HEK293 (cell line): ENCODE measurements around the gene BIN2.

ENCODE experiments used
- ZFP3 ChIP-seq: fragments of 450-650 bp; formaldehyde crosslinking; IDR thresholded peaks from 2 replicates; pipeline ENCODE4 v1.5.1; 2016; ENCODE audit warnings: low read depth, missing biosample characterization, missing genetic modification characterization
- ZNF138 ChIP-seq: fragments of 450-650 bp; formaldehyde crosslinking; IDR thresholded peaks from 2 replicates; pipeline ENCODE4 v1.5.1; 2016; ENCODE audit warnings: missing biosample characterization, missing genetic modification characterization, borderline replicate concordance
- ZNF174 ChIP-seq: fragments of 450-650 bp; formaldehyde crosslinking; IDR thresholded peaks from 2 replicates; pipeline ENCODE4 v1.5.0; 2017; ENCODE audit warnings: missing biosample characterization, mild to moderate bottlenecking, missing genetic modification characterization
- ZNF433 ChIP-seq: fragments of 450-650 bp; formaldehyde crosslinking; IDR thresholded peaks from 2 replicates; pipeline ENCODE4 v1.5.1; 2016; ENCODE audit warnings: missing biosample characterization, missing genetic modification characterization, low read depth
- ZNF555 ChIP-seq: fragments of 450-650 bp; formaldehyde crosslinking; conservative IDR thresholded peaks from 2 replicates; pipeline ENCODE4 v1.5.1; 2017; ENCODE audit warnings: missing biosample characterization, mild to moderate bottlenecking, missing genetic modification characterization, inconsistent platforms
- TF ChIP-seq, protein P1 (sequence below): fragments of 450-650 bp; formaldehyde crosslinking; IDR thresholded peaks from 2 replicates; pipeline ENCODE4 v1.5.1; 2016; ENCODE audit warnings: missing biosample characterization, missing genetic modification characterization
- TF ChIP-seq, protein P2 (sequence below): fragments of 450-650 bp; formaldehyde crosslinking; IDR thresholded peaks from 2 replicates; pipeline ENCODE4 v1.5.1; 2016; ENCODE audit warnings: missing biosample characterization, missing genetic modification characterization
- TF ChIP-seq, protein P3 (sequence below): fragments of 450-650 bp; formaldehyde crosslinking; conservative IDR thresholded peaks from 2 replicates; pipeline ENCODE4 v1.5.1; 2016; ENCODE audit warnings: low read depth, missing biosample characterization, missing genetic modification characterization
- TF ChIP-seq, protein P4 (sequence below): sonication (generic); formaldehyde crosslinking; IDR thresholded peaks from 2 replicates; pipeline ENCODE4 v1.8.1; 2022; ENCODE audit warnings: mild to moderate bottlenecking, moderate library complexity, missing genetic modification reagents
- TF ChIP-seq, protein P5 (sequence below): fragments of 450-650 bp; formaldehyde crosslinking; IDR thresholded peaks from 2 replicates; pipeline ENCODE4 v1.5.1; 2016; ENCODE audit warnings: missing biosample characterization, missing genetic modification characterization, borderline replicate concordance
- TF ChIP-seq, protein P6 (sequence below): fragments of 450-650 bp; formaldehyde crosslinking; IDR thresholded peaks from 2 replicates; pipeline ENCODE4 v1.5.1; 2016; ENCODE audit warnings: missing biosample characterization, missing genetic modification characterization

DNA sequence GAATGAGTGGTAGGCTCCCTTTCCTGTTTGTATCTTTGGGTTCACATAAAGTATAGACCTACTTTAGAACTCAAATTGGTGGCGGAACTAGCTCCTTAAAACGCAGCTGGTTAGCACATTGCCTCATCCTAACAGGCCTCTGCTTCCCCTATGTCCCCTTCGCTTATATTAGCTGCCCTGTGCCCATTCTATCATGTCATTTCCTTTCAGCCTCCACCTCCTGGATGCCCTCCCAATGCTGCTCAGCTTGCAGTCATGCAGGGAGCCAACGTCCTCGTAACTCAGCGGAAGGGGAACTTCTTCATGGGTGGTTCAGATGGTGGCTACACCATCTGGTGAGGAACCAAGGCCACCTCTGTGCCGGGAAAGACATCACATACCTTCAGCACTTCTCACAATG lies 81.9 kb downstream of the BIN2 start:
- TF ChIP-seq, protein P1, sequence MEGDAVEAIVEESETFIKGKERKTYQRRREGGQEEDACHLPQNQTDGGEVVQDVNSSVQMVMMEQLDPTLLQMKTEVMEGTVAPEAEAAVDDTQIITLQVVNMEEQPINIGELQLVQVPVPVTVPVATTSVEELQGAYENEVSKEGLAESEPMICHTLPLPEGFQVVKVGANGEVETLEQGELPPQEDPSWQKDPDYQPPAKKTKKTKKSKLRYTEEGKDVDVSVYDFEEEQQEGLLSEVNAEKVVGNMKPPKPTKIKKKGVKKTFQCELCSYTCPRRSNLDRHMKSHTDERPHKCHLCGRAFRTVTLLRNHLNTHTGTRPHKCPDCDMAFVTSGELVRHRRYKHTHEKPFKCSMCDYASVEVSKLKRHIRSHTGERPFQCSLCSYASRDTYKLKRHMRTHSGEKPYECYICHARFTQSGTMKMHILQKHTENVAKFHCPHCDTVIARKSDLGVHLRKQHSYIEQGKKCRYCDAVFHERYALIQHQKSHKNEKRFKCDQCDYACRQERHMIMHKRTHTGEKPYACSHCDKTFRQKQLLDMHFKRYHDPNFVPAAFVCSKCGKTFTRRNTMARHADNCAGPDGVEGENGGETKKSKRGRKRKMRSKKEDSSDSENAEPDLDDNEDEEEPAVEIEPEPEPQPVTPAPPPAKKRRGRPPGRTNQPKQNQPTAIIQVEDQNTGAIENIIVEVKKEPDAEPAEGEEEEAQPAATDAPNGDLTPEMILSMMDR (tag by site-specific recombination) = no peak
- TF ChIP-seq ZNF138 (no peak), ZFP3 (tag by site-specific recombination) (no peak), ZNF555 (tag by site-specific recombination) (no peak), ZNF174 (tag by site-specific recombination) (no peak), ZNF433 (tag by site-specific recombination) (no peak)
- TF ChIP-seq, protein P2, sequence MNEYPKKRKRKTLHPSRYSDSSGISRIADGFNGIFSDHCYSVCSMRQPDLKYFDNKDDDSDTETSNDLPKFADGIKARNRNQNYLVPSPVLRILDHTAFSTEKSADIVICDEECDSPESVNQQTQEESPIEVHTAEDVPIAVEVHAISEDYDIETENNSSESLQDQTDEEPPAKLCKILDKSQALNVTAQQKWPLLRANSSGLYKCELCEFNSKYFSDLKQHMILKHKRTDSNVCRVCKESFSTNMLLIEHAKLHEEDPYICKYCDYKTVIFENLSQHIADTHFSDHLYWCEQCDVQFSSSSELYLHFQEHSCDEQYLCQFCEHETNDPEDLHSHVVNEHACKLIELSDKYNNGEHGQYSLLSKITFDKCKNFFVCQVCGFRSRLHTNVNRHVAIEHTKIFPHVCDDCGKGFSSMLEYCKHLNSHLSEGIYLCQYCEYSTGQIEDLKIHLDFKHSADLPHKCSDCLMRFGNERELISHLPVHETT (tag by site-specific recombination) = no peak
- TF ChIP-seq, protein P3, sequence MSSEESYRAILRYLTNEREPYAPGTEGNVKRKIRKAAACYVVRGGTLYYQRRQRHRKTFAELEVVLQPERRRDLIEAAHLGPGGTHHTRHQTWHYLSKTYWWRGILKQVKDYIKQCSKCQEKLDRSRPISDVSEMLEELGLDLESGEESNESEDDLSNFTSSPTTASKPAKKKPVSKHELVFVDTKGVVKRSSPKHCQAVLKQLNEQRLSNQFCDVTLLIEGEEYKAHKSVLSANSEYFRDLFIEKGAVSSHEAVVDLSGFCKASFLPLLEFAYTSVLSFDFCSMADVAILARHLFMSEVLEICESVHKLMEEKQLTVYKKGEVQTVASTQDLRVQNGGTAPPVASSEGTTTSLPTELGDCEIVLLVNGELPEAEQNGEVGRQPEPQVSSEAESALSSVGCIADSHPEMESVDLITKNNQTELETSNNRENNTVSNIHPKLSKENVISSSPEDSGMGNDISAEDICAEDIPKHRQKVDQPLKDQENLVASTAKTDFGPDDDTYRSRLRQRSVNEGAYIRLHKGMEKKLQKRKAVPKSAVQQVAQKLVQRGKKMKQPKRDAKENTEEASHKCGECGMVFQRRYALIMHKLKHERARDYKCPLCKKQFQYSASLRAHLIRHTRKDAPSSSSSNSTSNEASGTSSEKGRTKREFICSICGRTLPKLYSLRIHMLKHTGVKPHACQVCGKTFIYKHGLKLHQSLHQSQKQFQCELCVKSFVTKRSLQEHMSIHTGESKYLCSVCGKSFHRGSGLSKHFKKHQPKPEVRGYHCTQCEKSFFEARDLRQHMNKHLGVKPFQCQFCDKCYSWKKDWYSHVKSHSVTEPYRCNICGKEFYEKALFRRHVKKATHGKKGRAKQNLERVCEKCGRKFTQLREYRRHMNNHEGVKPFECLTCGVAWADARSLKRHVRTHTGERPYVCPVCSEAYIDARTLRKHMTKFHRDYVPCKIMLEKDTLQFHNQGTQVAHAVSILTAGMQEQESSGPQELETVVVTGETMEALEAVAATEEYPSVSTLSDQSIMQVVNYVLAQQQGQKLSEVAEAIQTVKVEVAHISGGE (tag by site-specific recombination) = no peak
- TF ChIP-seq, protein P4, sequence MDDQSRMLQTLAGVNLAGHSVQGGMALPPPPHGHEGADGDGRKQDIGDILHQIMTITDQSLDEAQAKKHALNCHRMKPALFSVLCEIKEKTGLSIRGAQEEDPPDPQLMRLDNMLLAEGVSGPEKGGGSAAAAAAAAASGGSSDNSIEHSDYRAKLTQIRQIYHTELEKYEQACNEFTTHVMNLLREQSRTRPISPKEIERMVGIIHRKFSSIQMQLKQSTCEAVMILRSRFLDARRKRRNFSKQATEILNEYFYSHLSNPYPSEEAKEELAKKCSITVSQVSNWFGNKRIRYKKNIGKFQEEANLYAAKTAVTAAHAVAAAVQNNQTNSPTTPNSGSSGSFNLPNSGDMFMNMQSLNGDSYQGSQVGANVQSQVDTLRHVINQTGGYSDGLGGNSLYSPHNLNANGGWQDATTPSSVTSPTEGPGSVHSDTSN (CRISPR knock-in tag) = no peak
- TF ChIP-seq, protein P5, sequence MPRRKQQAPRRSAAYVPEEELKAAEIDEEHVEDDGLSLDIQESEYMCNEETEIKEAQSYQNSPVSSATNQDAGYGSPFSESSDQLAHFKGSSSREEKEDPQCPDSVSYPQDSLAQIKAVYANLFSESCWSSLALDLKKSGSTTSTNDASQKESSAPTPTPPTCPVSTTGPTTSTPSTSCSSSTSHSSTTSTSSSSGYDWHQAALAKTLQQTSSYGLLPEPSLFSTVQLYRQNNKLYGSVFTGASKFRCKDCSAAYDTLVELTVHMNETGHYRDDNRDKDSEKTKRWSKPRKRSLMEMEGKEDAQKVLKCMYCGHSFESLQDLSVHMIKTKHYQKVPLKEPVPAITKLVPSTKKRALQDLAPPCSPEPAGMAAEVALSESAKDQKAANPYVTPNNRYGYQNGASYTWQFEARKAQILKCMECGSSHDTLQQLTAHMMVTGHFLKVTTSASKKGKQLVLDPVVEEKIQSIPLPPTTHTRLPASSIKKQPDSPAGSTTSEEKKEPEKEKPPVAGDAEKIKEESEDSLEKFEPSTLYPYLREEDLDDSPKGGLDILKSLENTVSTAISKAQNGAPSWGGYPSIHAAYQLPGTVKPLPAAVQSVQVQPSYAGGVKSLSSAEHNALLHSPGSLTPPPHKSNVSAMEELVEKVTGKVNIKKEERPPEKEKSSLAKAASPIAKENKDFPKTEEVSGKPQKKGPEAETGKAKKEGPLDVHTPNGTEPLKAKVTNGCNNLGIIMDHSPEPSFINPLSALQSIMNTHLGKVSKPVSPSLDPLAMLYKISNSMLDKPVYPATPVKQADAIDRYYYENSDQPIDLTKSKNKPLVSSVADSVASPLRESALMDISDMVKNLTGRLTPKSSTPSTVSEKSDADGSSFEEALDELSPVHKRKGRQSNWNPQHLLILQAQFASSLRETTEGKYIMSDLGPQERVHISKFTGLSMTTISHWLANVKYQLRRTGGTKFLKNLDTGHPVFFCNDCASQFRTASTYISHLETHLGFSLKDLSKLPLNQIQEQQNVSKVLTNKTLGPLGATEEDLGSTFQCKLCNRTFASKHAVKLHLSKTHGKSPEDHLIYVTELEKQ = no peak
- TF ChIP-seq, protein P6, sequence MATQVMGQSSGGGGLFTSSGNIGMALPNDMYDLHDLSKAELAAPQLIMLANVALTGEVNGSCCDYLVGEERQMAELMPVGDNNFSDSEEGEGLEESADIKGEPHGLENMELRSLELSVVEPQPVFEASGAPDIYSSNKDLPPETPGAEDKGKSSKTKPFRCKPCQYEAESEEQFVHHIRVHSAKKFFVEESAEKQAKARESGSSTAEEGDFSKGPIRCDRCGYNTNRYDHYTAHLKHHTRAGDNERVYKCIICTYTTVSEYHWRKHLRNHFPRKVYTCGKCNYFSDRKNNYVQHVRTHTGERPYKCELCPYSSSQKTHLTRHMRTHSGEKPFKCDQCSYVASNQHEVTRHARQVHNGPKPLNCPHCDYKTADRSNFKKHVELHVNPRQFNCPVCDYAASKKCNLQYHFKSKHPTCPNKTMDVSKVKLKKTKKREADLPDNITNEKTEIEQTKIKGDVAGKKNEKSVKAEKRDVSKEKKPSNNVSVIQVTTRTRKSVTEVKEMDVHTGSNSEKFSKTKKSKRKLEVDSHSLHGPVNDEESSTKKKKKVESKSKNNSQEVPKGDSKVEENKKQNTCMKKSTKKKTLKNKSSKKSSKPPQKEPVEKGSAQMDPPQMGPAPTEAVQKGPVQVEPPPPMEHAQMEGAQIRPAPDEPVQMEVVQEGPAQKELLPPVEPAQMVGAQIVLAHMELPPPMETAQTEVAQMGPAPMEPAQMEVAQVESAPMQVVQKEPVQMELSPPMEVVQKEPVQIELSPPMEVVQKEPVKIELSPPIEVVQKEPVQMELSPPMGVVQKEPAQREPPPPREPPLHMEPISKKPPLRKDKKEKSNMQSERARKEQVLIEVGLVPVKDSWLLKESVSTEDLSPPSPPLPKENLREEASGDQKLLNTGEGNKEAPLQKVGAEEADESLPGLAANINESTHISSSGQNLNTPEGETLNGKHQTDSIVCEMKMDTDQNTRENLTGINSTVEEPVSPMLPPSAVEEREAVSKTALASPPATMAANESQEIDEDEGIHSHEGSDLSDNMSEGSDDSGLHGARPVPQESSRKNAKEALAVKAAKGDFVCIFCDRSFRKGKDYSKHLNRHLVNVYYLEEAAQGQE = no peak
